Measurements from ENCODE around the gene IRF4. TPM values are rescaled to one million over a fixed set of nuclear protein-coding genes. Genes with fewer than 3 reads are reported as not detected.

Gene IRF4
- total RNA-seq, 4 donors from 2014 or later = 4.5 to 17.0 (median 10.1) TPM

- TF ChIP-seq CTCF (IDR thresholded peaks at IDR 0.05; ENCODE audit: low read depth) = no peak
Measured at GRCh38 chr6:429515-430121, 38.1 kb downstream of the IRF4 start.

GRCh38 chr6:431504-431903, 40.0 kb downstream of the IRF4 start:
- no peak for TF ChIP-seq CTCF (IDR thresholded peaks at IDR 0.05; ENCODE audit: low read depth)

GRCh38 chr6:431986-432385, 40.4 kb downstream of the IRF4 start:
- no peak for TF ChIP-seq CTCF (IDR thresholded peaks at IDR 0.05; ENCODE audit: low read depth)

GRCh38 chr6:434051-434705, 42.6 kb downstream of the IRF4 start:
- TF ChIP-seq CTCF (IDR thresholded peaks at IDR 0.05; ENCODE audit: low read depth) = no peak

- no peak for TF ChIP-seq CTCF (IDR thresholded peaks at IDR 0.05; ENCODE audit: low read depth)
Measured at GRCh38 chr6:435441-436307, 44.1 kb downstream of the IRF4 start.

- no peak for TF ChIP-seq CTCF (IDR thresholded peaks at IDR 0.05; ENCODE audit: low read depth)
Measured at GRCh38 chr6:436308-437036, 44.9 kb downstream of the IRF4 start.

Data from subcutaneous adipose tissue (tissue), 4 donors.